ENCODE results near the gene TMEM170A.
"Not testable (repeated sequence)": the region's sequence is repeated elsewhere in the genome, so short reads cannot be mapped to it uniquely, and the experiment has no call there.

The TMEM170A gene

DNA sequence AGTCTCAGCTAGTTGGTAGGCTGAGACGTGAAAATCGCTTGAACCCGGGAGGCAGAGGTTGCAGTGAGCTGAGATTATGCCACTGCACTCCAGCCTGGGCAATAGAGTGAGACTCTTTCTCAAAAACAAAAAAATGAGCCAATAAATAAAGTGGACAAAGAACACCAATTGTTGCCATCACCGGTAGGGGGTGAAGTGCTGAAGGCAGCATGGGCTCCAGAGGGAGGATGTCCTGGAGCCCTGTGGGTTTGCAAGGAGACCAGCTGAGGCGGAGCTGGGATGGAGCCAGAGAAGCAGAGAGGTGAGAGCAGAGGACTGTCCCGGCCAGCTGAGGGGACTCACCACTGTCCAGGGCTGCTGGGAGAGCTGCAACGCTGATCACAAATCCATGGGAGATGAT is 17.0 kb upstream of the TMEM170A start:
- no peak for DNase-seq (ENCODE audit: low read depth)

DNA sequence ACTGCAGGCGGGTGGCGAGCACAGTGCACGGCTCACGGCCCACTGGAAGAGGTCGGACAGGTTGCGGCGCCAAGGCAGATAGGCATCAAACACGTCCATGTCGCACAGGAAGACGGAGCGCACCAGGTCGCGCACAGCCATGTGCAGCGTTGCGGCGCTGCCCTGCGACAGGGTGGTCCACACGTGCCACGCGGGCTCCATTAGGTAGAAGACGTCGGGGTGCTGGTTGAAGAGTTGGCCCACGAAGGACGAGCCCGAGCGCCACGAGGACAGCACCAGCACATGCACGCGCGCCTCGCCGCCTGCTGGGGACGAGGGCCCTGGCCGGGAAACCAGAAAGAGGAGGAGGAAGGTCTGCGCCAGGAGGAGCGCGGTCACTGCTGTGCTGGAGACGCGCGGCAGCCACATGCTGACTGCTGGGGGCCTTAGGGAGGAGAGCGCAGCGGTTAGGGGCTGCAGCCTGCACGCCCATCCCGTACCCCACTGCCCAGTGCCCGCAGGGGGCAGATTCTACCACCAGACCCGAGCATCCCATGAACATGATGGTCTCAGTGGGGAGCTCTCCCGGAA is 15.0 kb upstream of the TMEM170A start:
- no peak for DNase-seq (ENCODE audit: low read depth)

DNA sequence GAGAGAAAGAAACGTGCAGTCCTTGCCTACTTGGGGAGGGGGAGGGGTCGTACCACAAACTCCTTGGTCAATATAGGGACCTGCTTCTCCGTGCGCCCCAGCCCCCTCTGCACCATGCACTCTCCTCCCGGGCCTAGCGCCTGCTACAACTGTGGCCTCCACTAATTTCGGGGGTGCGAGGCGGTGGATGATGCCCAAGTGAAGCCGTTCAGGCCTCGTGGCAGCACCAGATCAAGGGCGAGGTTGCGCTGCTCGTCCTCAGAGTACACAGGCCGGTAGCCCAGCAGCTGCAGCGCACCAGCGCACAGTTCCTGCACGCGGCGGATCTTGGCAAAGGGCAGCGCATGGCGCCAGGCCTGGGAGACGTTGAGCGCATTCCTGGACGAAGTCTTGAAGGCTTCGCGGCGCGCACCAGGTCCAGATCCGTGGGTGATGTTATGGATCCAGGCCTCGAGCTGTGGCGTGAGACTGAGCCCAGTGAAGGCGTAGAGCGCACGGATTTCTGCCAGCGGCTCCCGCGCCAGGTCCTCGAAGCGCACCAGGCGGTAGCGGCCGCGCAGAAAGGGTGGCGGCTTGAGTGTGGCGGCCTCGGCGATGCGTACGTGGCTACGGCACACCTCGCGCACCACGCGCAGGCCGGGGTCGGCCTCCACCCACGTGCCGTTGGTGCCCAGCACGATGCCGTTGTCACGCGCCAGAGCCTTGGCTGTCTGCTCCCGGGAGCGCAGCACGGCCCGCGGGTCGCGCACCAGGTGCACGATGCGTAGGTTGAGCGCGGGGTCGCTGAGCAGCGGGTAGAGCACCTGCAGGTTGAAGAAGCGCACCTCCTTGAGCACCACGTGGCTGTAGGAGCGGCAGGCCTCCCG is 14.2 kb upstream of the TMEM170A start:
- no peak for DNase-seq (ENCODE audit: low read depth)

DNA sequence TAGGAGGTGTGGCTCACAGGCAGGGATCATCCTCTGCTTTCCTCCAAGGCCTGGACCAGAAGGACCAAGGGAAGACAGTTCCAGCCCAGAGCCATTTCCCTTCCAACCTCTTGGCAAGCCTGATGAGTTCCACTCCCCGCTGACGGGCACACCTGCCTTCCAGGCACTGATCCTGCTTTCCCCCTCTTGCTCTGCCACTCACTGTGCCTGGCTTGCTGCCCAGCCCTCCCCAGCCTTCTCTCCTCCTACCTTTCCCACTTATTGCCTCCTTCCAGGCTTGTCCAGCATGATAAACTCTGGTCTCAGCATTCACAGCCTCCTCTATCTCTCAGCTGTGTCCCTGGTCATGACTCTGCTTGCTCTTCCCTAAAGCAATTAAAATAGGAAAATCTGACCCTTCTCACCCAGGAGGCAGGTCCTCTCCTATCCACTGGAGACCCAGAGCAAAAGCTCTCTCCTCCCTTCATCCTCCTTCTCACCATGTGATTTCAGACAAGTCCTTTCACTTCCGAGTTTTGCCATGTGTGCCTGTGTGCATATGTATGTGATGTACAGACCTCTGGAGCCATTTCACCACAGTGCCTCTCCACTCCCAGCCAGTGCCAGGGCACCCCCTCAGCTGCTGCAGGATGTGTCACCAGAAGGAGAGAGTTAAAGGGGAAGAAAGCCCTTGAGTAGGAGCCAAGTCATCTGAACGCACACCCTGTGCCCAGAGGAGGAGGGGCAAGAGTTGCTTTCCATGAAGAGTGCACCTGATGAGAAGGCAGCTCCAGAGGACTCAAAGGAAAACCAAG is 13.4 kb upstream of the TMEM170A start:
- DNase-seq (ENCODE audit: low read depth): no peak

DNA sequence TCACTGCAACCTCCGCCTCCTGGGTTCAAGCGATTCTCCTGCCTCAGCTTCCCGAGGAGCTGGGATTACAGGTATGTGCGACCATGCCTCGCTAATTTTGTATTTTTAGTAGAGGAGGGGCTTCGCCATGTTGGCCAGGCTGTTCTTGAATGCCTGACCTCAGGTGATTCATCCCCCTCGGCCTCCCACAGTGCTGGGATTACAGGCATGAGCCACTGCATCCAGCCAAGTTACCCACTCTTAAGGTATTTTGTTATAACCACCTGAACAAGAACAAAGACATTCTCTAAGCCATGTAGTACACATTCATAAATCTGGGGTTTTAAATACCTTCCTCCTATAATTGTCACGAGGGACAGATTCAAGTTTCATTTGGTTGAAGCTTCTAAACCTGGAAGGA is 12.3 kb upstream of the TMEM170A start:
- DNase-seq (ENCODE audit: low read depth): no peak

DNA sequence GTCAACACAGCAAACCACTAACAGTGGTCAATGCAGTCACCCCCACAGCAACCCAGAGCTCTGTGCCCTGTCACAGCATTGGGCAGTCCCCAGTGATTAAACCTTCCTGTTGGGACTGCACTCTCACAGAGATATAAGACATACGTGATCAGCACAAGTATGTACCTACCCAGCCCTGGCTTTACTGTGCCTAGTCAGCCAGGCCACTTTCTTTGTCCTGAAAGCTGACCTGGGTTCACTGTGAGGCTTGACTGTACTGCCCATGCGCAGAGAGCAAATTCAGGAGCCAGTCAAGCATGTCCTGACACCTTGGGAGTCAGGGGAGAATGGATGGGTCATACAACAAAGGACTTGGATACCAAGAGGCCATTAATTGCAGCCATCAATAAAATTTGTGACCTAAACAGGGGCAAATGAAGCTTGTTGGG is 10.9 kb upstream of the TMEM170A start:
- no peak for DNase-seq (ENCODE audit: low read depth)

DNA sequence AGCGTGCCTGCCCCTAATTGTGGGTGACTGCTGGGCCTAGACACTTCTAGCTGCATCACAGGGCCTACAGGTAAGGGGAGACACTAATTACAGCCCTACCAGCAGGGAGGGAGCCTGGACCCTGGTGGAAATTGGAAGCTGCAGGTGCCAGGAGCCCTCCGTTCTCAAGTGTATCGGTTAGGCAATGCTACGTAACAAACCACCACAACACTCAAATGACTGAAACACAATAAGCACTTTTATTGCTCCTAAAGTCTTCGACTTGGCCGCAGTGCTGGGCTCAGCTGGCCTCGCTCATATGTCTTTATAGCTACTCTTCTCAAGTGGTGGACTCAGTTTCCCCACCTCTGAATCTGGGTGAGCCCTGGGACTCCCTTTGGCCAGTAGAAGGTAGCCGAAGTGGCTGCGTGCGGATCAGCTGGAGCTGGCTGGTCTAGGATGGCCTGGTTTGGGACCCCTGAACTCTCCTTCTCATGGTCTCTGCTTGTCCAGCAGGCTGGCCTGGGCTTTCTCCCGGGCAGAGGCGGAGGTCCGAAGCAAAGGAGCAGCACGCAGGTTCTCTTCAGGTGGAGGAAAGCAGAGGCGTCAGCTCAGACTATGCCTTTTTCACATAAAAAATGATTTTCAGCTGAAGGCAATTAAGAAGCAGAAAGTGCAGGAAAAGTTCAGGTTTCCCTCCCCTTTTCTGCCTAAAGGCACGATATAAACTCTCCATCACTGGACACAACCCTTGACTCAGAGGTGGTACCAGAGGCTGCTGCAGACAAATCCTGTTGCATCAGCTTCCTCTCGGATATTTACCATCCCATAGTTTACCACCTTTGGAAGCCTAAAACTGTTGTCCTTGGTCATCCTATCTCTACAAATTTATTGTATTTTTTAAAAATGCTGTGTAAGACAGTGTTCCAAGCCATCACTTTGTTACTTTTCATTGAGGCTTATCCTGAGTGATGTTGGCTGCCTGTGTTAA is 8.7 kb upstream of the TMEM170A start:
- DNase-seq (ENCODE audit: low read depth): no peak

DNA sequence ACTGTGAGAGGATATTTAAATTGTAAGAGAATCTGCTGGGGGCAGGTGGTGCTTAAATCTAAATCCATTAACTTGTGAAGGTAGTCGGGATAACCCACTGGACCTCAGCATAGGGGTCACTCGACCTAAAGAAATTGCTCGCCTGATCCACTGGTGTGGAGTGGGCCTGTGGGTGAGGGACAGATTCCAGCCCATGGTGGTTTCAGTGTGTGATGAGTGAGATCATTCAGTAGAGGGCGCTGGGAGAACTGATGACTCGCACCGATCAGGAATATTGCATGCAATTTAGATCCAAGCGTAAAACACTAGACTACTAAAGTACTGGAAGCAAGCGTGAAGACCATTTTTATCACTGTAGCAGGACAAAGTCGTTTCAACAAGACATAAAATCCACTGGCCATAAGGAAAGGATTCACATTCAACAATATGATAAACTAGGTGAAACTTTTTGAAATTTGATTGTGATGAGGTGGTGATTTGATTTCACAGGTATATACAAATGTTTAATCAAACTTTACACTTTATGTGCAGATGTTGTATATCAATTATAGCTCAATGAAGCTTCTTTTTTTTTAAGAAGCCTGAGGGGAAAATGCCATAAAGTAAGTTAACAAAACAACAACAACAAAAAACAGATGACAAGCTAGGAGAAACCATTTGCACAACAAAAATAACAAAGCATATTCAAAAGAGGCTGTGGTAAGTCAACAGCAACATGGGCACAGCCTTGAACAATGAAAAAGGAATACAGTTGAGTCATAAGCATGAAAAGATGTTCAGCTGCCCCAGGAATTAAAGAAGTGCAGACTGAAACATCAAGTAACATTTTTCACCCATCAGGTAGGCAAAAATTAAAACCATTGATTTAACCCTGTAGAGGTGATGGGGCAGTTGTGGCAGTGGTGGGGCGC is 7.5 kb upstream of the TMEM170A start:
- DNase-seq (ENCODE audit: low read depth): peak; percentile 24

DNA sequence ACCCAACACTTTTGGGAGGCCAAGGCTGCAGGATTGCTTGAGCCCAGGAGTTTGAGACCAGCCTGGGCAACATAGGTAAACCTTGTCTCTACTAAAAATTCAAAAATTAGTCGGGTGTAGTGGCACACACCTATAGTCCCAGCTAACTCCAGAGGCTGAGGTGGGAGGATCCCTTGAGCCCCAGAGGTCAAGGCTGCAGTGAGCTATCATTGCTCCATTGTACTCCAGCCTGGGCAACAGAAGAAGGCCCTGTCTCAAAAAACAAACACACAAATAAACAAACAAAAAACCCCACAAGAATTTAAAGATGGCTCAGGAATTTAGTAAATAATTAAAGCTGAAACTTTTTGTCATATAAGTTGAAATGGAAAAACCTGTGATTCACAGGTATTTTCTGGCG is 2.3 kb upstream of the TMEM170A start:
- DNase-seq (ENCODE audit: low read depth): no peak

DNA sequence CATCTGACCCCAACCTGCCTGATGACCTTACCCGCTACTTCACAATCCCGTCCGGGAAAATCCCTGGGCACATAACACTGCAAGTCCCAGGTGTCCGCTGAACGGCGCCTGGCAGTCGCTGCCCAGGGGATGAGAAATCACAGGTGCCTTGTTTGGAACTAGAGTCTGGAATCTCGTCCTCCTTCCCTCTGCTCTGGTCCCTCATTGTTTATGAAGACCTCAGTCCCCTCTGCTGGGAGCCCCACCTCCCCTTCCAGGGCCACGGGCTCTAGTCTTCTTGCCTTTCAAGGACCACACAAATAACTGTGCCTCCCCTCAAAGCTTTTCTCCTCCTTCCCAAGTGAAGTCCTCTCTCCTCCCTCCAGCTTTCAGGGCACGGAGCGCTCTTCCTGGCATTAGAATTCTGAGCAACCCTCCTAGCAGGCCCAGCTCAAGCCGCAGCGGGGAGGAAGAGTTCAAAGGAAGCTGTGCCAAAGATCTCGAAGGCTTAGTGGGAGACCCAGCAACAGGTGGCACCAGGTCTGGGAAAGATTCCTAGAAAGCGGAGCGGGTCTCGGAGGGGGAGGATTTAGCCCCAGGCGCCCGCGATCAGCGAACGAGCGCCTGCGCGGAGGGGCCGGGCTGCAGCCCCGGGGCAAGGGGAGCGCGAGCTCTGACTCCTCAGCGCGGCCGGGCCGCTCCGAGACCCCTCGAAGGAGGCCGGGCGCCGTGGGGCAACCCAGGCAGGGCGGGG is 934 bp downstream of the TMEM170A start:
- DNase-seq (ENCODE audit: low read depth): peak; percentile 11

DNA sequence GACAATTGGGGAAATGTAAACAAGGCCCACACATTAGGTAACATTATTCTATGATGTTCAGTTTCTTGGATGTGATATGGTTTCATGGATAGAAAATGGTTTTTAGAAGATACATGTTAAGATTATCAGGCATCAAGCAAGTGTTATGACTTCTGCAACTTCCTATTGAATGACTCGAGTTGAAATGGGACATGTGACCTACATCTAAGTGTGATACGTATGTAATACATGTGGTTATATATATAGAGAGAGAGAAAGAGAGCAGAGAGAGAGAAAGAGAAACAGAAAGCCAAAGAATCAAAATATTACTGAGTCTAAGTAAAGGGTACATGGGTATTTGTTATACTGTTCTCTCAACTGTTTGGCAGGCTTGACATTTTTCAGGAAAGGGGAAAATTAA is 1.7 kb downstream of the TMEM170A start:
- no peak for DNase-seq (ENCODE audit: low read depth)

DNA sequence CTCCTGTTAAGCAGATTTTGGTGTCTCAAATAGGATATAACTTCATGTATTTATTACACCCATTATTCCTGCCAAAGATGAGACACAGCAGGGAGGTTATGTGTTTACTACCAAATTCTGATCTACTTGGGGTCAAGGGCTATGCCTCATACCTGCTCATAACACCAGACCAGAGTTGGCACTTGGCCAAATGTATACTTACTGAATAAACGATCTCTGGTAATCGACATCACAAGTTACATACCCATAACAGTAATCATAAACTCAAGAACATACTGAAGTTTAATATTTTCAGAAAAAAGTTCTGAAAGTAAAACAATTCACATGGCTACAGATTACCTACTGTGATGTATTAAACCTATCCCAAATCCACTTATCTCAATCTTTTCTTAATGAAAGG is 2.9 kb downstream of the TMEM170A start:
- DNase-seq (ENCODE audit: low read depth): no peak

DNA sequence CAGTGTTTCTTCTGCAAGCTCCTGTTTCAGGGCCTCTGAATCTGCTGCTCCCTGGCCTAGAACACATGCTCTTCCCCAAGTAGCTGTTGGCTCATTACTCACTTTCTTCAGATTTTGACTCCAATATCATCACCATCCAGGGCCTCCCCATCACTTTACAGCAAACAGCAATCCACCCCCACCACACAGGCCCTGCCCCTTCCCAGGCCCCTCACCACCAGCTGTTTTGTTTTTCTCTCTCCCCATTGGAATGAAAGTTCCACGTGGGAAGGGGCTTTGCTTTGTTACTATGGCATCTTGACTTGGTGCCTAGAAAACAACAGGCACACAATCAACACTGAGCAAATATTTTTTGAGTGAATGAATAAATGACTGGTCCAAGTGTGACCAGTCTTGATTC is 4.0 kb downstream of the TMEM170A start:
- DNase-seq (ENCODE audit: low read depth): no peak

DNA sequence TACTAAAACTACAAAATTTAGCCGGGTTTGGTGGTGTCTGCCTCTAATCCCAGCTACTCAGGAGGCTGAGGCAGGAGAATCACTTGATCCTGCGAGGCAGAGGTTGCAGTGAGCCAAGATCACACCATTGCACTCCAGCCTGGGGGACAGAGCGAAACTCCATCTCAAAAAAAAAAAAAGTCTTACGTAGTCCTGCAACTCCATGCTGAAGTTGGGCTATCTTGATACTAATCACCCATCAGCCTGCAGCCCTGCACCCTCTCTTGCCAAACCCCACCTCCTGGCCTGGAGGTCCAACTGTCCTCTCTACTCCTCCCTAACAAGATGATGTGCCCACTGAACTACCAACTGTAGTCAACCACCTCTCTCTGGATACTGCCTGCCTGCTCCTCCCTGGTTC is 4.8 kb downstream of the TMEM170A start:
- DNase-seq (ENCODE audit: low read depth): no peak

DNA sequence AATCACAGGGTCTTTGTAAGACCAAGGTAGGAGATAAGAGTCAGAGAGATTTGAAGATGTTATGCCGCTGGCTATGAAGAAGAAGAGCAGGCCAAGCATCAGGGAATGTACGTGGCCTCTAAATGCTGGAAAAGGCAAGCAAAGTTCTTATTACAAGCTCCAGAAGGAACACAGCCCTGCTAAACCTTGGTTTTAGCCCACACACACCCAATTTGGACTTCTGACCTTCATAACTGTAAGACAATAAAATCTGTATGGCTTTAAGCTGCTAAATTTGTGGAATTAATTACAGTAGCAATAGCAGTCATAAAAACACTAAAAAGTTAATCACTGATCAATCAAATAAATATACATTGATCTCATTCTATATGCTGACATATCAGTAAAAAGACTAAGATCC is 6.0 kb downstream of the TMEM170A start:
- no peak for DNase-seq (ENCODE audit: low read depth)

DNA sequence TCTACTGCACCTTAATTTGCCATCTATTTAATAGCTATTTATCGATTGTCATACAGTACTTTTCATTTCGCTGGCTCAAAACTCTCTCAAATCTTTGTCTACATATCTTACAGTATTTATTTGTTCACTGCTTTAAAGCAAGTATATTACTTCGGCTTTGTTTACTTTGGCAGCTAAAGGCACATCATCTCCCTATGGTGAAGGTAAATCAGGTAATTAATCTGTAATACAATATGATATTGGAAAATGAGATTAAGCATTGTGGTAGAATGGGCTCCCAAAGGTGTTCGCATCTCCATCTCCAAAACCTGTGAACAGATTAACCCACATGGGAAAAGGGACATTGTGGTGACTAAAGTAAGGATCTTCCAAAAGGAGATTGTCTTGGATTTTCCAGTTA is 6.5 kb downstream of the TMEM170A start:
- DNase-seq (ENCODE audit: low read depth): no peak

DNA sequence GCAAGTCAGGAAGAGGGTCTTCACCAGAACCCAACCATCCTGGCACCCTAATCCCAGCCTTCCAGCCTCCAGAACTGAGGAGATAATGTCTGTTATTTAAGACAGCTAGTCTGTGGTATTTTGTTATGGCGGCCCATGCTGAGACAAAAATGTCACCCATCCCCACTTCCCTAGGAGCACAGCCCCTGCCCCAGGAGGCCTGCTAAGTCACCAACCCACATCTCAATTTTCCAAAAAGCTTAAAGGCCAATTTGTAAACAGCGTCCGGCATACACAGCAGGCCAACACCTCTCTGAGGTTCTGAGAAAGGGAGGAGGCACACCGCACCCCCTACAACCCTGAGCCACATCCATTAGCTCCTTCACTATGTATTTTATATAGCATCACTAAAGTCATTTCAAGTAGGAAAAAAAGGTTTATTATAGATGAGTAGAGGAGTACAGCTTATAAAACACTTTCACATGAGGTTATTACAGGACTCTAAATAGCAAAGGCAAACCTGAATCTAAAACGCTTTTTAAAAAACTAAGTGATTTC is 6.9 kb downstream of the TMEM170A start:
- no peak for DNase-seq (ENCODE audit: low read depth)

DNA sequence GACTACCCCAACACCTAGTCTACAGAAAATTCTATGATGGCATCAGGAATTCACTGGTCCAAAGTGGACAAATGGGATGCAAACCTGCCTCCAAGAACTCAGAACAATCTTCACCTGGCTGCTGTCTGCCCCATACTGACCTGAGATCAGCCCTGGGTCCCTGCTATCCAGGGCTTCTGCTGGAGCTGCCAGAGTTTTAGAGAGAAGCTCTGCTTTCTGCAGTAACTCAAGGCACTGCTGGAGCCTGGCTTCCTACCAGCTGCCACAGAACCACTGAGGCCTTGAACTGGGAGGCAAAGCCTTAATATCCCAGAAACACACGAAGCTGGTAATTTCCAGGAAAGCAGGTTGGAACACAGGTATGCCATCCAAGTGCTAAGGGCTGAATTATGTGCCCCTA is 7.5 kb downstream of the TMEM170A start:
- DNase-seq (ENCODE audit: low read depth): no peak

DNA sequence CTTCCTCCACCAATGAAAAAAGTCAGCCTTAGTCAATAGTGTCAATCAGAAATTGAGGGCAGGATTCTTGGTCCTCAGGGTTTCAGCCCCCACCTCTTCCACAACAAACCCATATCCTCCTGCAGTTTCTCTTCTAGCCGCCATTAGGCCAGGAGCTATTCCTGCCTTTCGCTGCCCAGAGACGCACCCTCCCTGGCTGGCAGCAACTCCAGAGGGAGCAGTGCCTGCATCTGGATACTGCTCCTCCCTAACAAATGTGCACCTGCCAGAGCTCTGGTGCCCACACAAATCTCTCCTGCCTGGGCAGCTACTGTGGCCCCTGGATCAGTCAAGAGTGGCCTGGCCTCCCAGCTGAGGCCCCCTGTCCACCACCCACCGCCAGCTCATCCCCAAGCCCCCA is 8.0 kb downstream of the TMEM170A start:
- DNase-seq (ENCODE audit: low read depth): not testable (repeated sequence)

DNA sequence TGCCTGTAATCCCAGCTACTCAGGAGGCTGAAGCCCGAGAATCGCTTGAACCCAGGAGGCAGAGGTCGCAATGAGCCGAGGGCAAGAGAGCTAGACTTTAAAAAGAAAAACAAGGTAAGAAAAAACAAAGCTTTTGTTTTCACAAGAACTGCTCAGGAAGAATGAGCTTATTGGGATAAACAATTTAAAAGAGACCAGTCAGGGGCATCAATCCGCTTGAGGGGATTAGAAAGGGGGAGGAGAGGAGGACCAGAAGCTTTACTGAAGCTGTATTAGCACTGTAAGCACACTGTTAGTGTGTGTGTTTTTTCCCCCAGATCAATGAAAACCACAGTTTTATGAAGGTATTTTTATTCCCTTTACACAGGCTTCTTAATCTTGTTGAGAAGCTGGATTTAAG is 8.8 kb downstream of the TMEM170A start:
- DNase-seq (ENCODE audit: low read depth): no peak

Data from CMK (cell line).